B cell (primary cell): ENCODE measurements around the gene ZMYND10. TPM values are rescaled to one million over a fixed set of nuclear protein-coding genes. Genes with fewer than 3 reads are reported as not detected.

Experiments used
- ATAC-seq: fragments of 200-7000 bp; cut with Tn5 transposase; one replicate; pipeline ENCODE4 v1.10.0; 2021; ENCODE audit warnings: low read depth, mild to moderate bottlenecking, moderate number of reproducible peaks, moderate library complexity
- CTCF ChIA-PET: fragments of 350-600 bp; sonication (Branson Sonifier 250); formaldehyde crosslinking; loops from one replicate; lab custom pipeline; 2021; ENCODE audit warnings: antibody characterized with exemption, inconsistent platforms; lab: Charles Lee
- POLR2A ChIA-PET: fragments of 350-600 bp; sonication (Branson Sonifier 250); formaldehyde crosslinking; loops from one replicate; lab custom pipeline; 2021; ENCODE audit warnings: antibody characterized with exemption; lab: Charles Lee
- DNase-seq: peaks from one replicate; pipeline ENCODE4 v3.0.0; 2013
- H2AFZ ChIP-seq: 2 replicates; pipeline ENCODE4 v1.6.1; 2012; ENCODE audit warnings: mild to moderate bottlenecking, low read depth, low read length; ENCODE audit not compliant: insufficient read depth, poor library complexity, severe bottlenecking
- H3K27ac ChIP-seq, 2 donors: 1 replicate in 1 of 2; 2 replicates in 1 of 2; pipeline ENCODE4 v1.5.1; 2012 to 2013; ENCODE audit warnings: low read length in 2 of 2, mild to moderate bottlenecking in 2 of 2, moderate library complexity in 1 of 2
- H3K27me3 ChIP-seq, 4 experiments: fragments of 200-600 bp in 1 of 4; sonication (generic) in 1 of 4; replicated peaks in 1 of 4; 1 replicate in 2 of 4; 2 replicates in 2 of 4; pipeline versions ENCODE4 v1.6.1 to v1.7.0; 2013 to 2016; ENCODE audit warnings: low read length in 3 of 4, mild to moderate bottlenecking in 2 of 4, mixed read lengths in 1 of 4, moderate library complexity in 1 of 4; ENCODE audit not compliant: insufficient read depth in 4 of 4, control insufficient read depth in 3 of 4; ENCODE audit errors: control extremely low read depth in 1 of 4
- H3K36me3 ChIP-seq, 2 experiments: replicated peaks in 1 of 2; 1 replicate in 1 of 2; 2 replicates in 1 of 2; pipeline versions ENCODE4 v1.6.1 to v1.7.1; 2013; ENCODE audit warnings: low read length in 1 of 2; ENCODE audit not compliant: insufficient read depth in 2 of 2, control insufficient read depth in 1 of 2; ENCODE audit errors: control extremely low read depth in 1 of 2, extremely low read depth in 1 of 2
- H3K4me1 ChIP-seq, 2 donors: fragments of 200-600 bp in 1 of 2; sonication (generic) in 1 of 2; 1 replicate in 1 of 2; 2 replicates in 1 of 2; pipeline versions ENCODE4 v1.5.1 to v1.6.1; 2013 to 2017; ENCODE audit warnings: low read length in 2 of 2; ENCODE audit not compliant: control insufficient read depth in 2 of 2, insufficient read depth in 2 of 2
- H3K4me2 ChIP-seq: replicated peaks from 2 replicates; pipeline ENCODE3; 2012; ENCODE audit warnings: mild to moderate bottlenecking, low read depth, low read length; ENCODE audit not compliant: poor library complexity, severe bottlenecking
- H3K4me3 ChIP-seq, 5 experiments: fragments of 200-600 bp in 1 of 5; sonication (generic) in 1 of 5; 1 replicate in 3 of 5; 2 replicates in 2 of 5; pipeline versions ENCODE4 v1.5.1 to v1.7.0; 2011 to 2016; ENCODE audit warnings: low read length in 4 of 5, mild to moderate bottlenecking in 4 of 5, low read depth in 2 of 5, control low read depth in 1 of 5, moderate library complexity in 1 of 5; ENCODE audit not compliant: insufficient read depth in 1 of 5; ENCODE audit errors: control extremely low read depth in 1 of 5, extremely low read depth in 1 of 5
- H3K79me2 ChIP-seq: fragments of 200-600 bp; sonication (generic); one replicate; pipeline ENCODE4 v1.6.0; 2016; ENCODE audit warnings: low read length; ENCODE audit not compliant: control insufficient read depth, insufficient read depth
- H3K9ac ChIP-seq: fragments of 200-600 bp; sonication (generic); 2 replicates; pipeline ENCODE4 v1.6.1; 2017; ENCODE audit warnings: mild to moderate bottlenecking, low read length, moderate library complexity
- H3K9me3 ChIP-seq, 3 donors: one replicate each; pipeline versions ENCODE4 v1.6.1 to v1.7.1; 2013; ENCODE audit warnings: low read length in 2 of 3; ENCODE audit not compliant: control insufficient read depth in 2 of 3, insufficient read depth in 1 of 3; ENCODE audit errors: control extremely low read depth in 1 of 3
- H4K20me1 ChIP-seq: 2 replicates; pipeline ENCODE4 v1.6.0; 2012; ENCODE audit warnings: mild to moderate bottlenecking, low read length; ENCODE audit not compliant: insufficient read depth, control insufficient read depth, poor library complexity, severe bottlenecking
- H3K27ac Mint-ChIP-seq: one replicate; pipeline ENCODE4 v1.8.0; 2021; ENCODE audit warnings: mixed read lengths
- H3K27me3 Mint-ChIP-seq: one replicate; pipeline ENCODE4 v1.8.0; 2021; ENCODE audit warnings: mixed read lengths
- H3K4me1 Mint-ChIP-seq: one replicate; pipeline ENCODE4 v1.8.0; 2021; ENCODE audit warnings: mixed read lengths
- H3K4me3 Mint-ChIP-seq: one replicate; pipeline ENCODE4 v1.8.0; 2021; ENCODE audit warnings: mixed read lengths
- H3K9me3 Mint-ChIP-seq: one replicate; pipeline ENCODE4 v1.8.0; 2022; ENCODE audit warnings: mixed read lengths; ENCODE audit not compliant: insufficient read depth
- EZH2 ChIP-seq: IDR thresholded peaks from 2 replicates; pipeline ENCODE4 v1.6.1; 2012; ENCODE audit warnings: borderline replicate concordance, low read depth, mild to moderate bottlenecking, moderate library complexity, low read length; ENCODE audit not compliant: insufficient read depth, poor library complexity, severe bottlenecking
- WGBS: methylation state at CpG from one replicate; pipeline ENCODE4 v1.1.5; 2013; ENCODE audit warnings: missing lambda C conversion rate; ENCODE audit not compliant: insufficient coverage; 5-methylcytosine and 5-hydroxymethylcytosine counted together
- intact Hi-C: fragments of 100-400 bp; cut with micrococcal nuclease; formaldehyde crosslinking; loops from one replicate; pipeline ENCODE4 v1.10.0; 2022
- polyA plus RNA-seq: library from polyadenylated mRNA; depleted of rRNA; stranded (reverse); fragments of >200 nt; gene quantifications from 2 replicates; pipeline ENCODE4 v1.2.3, GENCODE V29; 2012
- total RNA-seq, 2 donors: library from RNA; stranded (reverse); fragments of 120-200 nt in 1 of 2; gene quantifications; 1 replicate in 1 of 2; 2 replicates in 1 of 2; pipeline versions ENCODE4 v1.2.3 to v1.2.4, GENCODE V29; 2013 to 2022
- TF ChIP-seq, protein P1 (sequence below): fragments of 200-600 bp; IDR thresholded peaks from one replicate; pipeline ENCODE4 v1.8.0; 2022; ENCODE audit warnings: antibody characterized with exemption, mild to moderate bottlenecking

Gene ZMYND10
- total and polyA plus RNA-seq, 2 donors (not counting 1 experiment from before 2014, with no cell fraction given) = 1.8 to 2.4 TPM

DNA sequence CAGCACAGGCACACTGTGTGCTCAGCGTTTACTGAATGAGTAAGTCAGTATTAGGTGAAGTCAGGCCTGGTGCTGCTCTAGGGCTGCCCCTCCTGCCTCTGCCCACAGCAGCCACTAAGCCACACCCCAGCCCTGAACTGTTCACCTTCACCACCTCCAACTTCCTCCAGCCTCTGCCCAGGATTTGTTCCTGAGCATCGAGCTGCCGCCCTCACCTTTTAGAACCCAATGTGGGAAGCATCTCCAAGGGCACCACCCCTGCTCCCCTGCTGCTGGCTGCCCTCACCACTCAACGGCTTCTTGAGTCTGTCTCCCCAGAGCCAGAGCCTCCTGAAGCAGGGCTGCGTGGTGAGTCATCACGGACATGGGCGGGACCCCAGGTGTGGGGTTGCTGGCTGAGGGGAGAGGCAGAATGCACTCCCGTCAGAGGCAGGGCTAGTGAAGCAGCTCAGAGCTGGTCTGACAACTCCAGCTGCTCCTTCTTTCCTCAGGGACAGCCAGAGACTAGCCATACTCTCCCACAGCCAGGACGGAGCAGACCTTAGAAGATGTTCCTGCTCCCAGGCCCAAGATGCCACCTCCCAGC, 28.8 kb downstream of the ZMYND10 start:
- Histone ChIP-seq H3K4me1 (peaks cover 20 to 48% of the 10 kb centered on the region in 2 donors), H4K20me1 (no peaks in the 10 kb centered on the region), H3K27me3 (no peaks in the 10 kb centered on the region), H3K9me3 (no peaks in the 10 kb centered on the region), H3K36me3 (peaks cover 0 to 3% of the 10 kb centered on the region in 2 experiments), H2AFZ (no peak overlapping the region), H3K79me2 (no peaks in the 10 kb centered on the region), H3K9ac (no peak overlapping the region), H3K4me2 (peak overlapping the region; percentile 50), H3K27ac (peak overlapping the region in 1 of 2 donors; percentile 4), H3K4me3 (no peak overlapping the region)
- no peak for DNase-seq
- no peak for TF ChIP-seq EZH2
- no peaks in the 10 kb centered on the region for H3K9me3 Mint-ChIP-seq
- H3K4me1 Mint-ChIP-seq = peaks cover 38% of the 10 kb centered on the region
- peak overlapping the region; percentile 75 for H3K27ac Mint-ChIP-seq
- 67% methylated on average over 9 of the region's 9 CpGs for WGBS
- POLR2A ChIA-PET = interaction anchor here (0.6 to 1.3 kb wide), 2 partner anchors 17 to 370 kb away, joined by 3 to 4 read pairs; no protein-coding TSS in a partner anchor
- intact Hi-C loops = no loop called here
- no peaks in the 10 kb centered on the region for H3K27me3 Mint-ChIP-seq
- peak; percentile 15 for ATAC-seq
- CTCF ChIA-PET = no interaction called here
- H3K4me3 Mint-ChIP-seq = peak overlapping the region; percentile 56

GRCh38 chr3:50314816-50315215, 30.7 kb downstream of the ZMYND10 start:
- WGBS = 100% methylated on average over 3 of the region's 4 CpGs
- peaks cover 12 to 36% of the 10 kb centered on the region in 2 donors for H3K4me1 ChIP-seq
- ATAC-seq (no peak), DNase-seq (no peak)
- Mint-ChIP-seq H3K4me1 (peaks cover 27% of the 10 kb centered on the region), H3K27ac (no peak overlapping the region), H3K4me3 (no peak overlapping the region), H3K9me3 (no peaks in the 10 kb centered on the region), H3K27me3 (no peaks in the 10 kb centered on the region)
- TF ChIP-seq, protein P1, sequence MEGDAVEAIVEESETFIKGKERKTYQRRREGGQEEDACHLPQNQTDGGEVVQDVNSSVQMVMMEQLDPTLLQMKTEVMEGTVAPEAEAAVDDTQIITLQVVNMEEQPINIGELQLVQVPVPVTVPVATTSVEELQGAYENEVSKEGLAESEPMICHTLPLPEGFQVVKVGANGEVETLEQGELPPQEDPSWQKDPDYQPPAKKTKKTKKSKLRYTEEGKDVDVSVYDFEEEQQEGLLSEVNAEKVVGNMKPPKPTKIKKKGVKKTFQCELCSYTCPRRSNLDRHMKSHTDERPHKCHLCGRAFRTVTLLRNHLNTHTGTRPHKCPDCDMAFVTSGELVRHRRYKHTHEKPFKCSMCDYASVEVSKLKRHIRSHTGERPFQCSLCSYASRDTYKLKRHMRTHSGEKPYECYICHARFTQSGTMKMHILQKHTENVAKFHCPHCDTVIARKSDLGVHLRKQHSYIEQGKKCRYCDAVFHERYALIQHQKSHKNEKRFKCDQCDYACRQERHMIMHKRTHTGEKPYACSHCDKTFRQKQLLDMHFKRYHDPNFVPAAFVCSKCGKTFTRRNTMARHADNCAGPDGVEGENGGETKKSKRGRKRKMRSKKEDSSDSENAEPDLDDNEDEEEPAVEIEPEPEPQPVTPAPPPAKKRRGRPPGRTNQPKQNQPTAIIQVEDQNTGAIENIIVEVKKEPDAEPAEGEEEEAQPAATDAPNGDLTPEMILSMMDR = no peak
- no peak for TF ChIP-seq EZH2
- no peak overlapping the region for H3K9ac ChIP-seq
- ChIA-PET POLR2A (no interaction called here), CTCF (interaction anchor here (1.1 to 2.5 kb wide), 4 partner anchors 10 to 775 kb away, joined by 4 to 11 read pairs (median 4); no protein-coding TSS in a partner anchor)
- H4K20me1 ChIP-seq = no peaks in the 10 kb centered on the region
- H3K27ac ChIP-seq = no peak overlapping the region
- H3K4me3 ChIP-seq = no peak overlapping the region
- H3K79me2 ChIP-seq = no peaks in the 10 kb centered on the region
- no peak overlapping the region for H2AFZ ChIP-seq
- peaks cover 0 to 3% of the 10 kb centered on the region in 2 experiments for H3K36me3 ChIP-seq
- no peaks in the 10 kb centered on the region for H3K27me3 ChIP-seq
- H3K9me3 ChIP-seq = no peaks in the 10 kb centered on the region
- H3K4me2 ChIP-seq = no peak overlapping the region
- intact Hi-C loops = no loop called here
